ENCODE data around the gene TNP1.

GRCh38 chr2:216880509-216881184 is 20.8 kb upstream of the TNP1 start:
- TF ChIP-seq POLR2A (IDR thresholded peaks at IDR 0.05), result no peak
- TF ChIP-seq, protein P1, sequence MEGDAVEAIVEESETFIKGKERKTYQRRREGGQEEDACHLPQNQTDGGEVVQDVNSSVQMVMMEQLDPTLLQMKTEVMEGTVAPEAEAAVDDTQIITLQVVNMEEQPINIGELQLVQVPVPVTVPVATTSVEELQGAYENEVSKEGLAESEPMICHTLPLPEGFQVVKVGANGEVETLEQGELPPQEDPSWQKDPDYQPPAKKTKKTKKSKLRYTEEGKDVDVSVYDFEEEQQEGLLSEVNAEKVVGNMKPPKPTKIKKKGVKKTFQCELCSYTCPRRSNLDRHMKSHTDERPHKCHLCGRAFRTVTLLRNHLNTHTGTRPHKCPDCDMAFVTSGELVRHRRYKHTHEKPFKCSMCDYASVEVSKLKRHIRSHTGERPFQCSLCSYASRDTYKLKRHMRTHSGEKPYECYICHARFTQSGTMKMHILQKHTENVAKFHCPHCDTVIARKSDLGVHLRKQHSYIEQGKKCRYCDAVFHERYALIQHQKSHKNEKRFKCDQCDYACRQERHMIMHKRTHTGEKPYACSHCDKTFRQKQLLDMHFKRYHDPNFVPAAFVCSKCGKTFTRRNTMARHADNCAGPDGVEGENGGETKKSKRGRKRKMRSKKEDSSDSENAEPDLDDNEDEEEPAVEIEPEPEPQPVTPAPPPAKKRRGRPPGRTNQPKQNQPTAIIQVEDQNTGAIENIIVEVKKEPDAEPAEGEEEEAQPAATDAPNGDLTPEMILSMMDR (IDR thresholded peaks at IDR 0.05 in 4 of 5, conservative IDR thresholded peaks at IDR 0.05 in 1 of 5), result no peak
